Activated naive CD4-positive, alpha-beta T cell treated with anti-CD3 and anti-CD28 coated beads, Interleukin-2, amount 50 U/mL, for 16 hours (primary cell): ENCODE measurements around the gene NINJ2.
"Not testable (repeated sequence)": the region's sequence is repeated elsewhere in the genome, so short reads cannot be mapped to it uniquely, and the experiment has no call there.

Experiments used
- DNase-seq: peaks from one replicate; pipeline ENCODE4 v3.0.0-alpha.2; 2020

The NINJ2 gene

DNA sequence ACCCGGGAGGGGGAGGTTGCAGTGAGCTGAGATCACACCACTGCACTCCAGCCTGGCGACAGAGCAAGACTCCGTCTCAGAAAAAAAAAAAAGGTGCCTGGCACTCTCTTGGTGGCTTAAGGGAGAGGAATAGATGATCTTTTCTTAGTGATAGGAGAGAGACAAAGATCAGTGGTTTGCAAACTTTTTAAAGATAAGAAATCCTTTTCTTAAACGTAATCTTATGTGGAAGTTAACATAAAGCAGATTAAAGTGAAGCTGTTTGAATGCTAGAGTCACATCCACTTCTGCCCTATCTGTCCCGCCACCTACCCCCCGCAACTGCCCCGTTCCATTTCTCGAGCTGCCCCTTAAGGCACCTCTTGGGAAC lies 6.3 kb upstream of the NINJ2 start:
- no peak for DNase-seq

DNA sequence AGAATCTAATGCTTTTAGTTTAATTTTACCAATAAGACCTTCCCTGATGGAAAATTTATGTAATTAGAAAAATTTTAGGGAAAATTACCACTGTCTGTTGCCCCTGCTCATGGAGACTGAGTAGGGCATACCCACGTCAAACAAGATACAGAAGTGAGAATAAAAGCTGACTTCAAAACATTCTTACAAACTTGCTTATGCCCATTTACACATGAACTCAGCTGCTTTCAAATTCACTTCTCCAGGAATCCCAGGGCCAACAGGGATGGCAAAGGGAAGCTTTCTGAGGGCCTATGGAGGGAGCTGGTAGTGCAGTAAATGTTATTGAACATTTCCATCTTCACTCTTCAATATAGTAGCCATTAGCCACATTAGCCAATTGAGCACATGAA lies 4.8 kb upstream of the NINJ2 start:
- no peak for DNase-seq

DNA sequence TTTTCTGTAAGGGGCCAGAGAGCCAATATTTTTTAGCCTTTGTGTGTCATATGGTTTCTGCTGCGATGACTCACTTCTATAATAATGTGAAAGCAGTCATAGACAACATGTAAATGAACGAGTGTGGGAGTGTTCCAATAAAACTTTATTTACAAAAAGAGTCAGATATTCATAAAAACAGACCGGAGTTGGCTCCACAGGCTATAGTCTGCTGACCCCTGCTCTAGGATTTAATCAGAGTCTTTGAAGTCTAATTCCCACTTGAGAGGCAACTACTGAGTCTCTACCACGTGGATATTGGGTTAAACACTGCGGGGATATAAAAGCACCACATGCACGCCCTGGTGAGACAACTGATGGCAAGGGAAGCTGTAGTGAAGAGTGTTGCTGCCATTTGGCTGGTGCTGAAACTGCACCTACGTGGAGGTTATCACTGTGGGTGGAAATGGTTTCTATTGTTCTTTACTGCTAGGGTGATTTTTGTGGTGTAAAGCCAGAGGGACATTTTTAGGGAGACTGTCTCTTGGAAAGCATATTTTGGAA lies 3.6 kb upstream of the NINJ2 start:
- DNase-seq: peak; percentile 34

DNA sequence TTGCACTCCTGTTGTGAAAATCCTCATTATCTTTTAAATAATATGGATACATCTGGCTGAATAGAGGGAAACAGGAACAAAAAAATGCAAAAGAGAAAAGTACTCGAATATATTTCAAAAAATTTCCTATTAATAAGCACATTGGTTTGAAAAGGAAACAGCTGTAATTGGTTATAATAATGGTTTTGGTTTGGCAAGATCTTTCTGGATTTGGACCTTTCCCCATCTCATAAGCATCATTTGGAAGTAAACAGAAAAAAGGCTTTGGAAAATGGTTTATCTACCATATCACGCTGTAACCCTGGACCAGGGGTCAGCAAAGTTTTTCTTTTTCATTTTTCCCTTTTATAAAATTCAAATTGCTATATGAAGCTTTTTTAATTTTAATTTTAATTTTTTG lies 2.8 kb upstream of the NINJ2 start:
- DNase-seq: no peak

DNA sequence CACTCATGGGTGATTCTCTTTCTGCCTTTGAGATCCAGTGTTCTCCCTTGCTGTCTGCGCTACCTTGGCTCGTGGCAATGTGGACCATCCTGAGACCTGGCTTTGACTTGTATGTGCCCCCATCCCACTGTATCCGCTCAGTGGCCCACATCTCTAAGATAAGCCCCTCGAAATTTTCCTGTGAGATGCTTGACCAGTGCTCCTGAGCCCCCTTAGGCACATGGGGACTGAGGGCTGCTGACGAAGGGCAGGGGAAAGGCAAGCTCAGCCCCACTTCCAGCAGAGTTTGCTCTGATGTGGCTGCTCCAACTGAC lies 1.5 kb upstream of the NINJ2 start:
- DNase-seq: no peak

DNA sequence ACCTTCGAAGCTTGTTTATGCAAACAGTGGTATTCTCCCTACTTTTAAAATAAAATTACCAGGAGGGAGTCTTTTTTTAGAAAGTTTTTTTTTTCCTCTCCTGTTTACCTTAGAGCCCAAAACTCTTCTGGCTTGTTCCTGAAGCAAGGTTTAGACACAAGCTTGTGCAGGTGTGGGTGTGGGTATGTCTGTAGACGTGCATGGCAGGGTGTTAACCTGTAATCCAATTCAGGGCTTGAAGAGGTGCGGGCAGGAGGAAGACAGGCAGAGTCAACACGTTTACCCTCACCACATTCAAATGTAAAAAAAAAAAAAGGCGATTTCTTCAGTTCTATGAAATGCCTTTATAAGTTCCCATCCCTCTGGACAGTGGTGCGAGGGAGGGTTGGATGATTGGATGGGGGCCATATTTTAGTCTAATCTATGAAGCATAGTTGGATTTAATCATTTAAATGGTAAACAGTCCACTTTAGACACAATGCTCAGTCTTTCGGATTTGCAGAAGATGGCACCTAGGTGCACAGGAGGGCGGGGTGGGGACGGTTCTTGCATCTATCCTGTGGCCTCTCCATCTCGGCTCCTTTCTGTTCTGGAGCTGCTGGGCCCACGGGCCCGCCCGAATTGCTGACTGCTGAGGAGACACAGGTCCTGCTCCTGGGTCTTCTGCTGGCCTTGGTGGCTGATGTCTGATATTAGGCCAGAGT lies 982 bp upstream of the NINJ2 start:
- DNase-seq: no peak

DNA sequence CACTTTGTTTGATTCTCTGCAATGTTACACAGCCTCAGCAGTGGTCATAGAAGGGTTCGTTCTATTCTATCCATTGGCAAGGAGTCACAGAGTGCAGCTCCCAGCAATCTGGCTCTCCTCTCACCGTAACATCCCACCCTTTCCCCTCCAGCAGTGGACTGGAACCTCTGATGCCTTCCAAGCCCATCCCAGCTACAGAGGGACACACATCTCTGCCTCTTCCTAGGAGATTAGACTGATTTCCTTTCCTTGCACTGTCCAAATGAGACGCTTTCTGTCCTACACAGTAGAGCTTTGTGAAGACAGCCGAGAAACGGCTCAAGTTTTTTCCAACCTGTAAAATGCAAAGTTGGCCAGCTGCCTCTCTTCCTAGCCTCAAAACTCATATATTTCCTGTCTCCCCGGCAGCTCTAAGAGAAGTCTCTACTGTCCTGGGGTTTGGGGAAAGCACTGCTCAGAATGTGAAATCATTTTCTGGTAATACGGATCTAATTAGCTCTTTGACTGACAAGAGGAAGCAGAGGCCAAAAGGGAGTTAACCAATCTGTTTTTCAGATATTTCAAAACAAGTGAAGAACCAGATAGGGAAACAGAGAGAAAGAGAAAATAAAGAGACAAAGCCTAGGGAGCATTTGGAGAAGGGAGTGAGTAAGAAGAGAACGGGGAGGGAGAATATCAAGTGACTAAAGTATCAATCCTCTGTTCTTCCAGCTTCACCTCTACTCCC lies 516 bp downstream of the NINJ2 start:
- no peak for DNase-seq

DNA sequence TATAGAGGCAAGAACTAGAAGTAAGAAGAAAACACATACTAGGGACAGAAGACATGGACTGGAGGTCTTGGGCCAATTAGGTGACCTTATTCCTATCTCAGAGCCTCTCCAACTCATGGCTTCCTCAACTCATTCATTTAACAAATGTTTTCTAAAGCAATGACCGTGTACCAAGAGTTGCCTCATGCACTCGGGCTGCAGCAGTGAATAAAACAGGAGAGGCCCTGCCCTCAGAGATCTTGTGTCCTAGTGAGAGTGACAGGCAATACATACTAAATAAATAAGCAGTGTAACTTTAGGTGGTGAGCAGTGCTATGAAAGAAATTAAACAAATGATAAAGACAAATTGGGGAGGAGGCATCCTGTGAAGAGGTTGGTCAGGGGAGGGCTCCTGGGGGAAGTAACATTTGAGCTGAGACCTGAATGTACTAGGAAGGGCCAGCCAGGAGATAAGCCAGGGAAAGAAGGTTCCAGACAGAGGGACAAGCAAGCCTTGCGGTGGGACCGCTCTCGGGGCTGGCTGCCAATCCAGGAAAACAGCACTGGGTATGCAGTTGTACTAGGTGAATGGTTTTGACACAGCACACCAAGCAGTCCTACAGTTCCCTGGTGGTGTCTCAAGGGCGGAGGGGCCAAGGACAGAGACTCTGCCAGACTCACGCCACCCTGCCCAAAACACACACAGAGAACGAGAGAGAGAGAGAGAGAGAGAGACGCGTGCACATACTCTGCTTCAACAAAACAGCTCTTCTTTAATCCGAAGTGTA lies 1.3 kb downstream of the NINJ2 start:
- DNase-seq: no peak

DNA sequence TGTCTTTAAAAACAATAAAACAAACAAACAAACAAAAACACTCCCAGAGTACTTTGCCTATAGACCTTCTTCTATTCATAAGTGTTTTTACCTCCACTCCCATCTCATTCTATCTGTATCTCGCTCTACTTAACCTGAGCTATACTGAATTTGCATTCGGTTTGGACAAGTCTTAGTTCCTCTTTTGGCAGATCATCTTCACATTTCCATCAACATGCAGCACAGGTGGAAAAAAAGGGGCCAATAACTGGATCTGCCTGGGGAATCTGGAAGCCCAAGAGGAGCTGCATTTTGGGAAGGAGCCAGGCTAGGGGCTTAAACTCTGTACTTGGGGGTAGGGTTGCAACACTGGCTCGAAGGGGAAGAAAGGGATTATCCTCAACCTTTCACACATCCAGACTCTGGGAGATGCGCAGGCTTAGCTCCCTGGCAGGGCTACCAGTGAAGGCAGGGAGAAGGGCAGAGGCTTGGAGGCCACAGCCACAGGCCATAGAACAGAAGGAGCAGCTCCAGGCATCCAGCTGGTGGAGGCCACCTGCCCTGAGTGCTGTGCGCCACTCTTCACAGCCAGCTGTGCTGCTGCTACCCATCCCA lies 4.1 kb downstream of the NINJ2 start:
- no peak for DNase-seq

DNA sequence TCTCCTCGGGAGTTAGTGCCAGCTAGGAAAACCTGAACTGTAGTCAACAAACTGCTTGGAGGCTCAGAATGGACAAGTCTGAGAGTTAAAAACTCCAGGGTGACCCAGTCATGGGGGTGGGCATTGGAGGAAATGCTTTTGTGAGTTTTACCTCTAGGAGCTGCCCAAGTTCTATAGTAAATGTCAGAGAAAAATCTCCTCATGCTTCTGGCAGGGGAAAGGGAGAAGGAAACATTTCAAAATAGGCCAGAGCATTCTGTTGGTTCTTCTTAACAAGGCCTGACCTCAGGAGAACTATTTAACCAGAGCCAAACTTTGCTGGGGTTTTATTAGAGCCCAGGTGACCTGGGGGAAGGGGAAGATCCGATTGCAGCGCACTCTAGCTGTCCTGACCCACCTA lies 12.3 kb downstream of the NINJ2 start:
- DNase-seq: no peak

DNA sequence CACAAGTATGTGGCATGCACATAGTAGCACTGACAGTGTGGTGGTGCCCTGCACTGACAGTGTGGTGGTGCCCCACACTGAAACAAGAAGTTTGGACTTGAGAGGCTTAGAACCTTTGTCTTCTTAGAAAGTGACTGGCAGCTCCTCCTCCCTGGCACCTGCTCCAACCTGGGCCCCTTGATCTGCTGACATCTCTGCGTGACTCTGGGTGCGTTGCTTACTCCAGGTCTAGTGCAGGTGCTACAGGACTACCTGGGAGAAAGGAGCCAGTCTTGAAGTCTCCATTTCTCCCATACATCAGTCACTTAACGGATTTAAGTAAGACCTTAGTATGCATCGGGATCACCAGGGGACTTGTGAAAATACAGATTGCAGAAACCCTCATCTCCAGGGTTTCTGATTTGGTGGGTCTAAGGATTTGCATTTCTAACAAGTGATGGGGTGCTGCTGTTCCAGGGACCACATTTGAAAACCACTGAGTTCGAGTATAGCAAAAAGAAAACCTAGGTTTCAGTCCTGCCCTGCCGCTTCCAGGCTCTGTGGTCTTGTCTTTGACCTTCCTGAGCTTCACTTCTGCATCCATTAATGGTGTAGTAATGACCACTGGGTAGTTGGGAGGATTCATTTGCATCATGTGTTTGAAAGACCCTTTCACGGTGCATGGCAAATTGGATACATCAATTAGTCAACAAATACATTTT lies 15.7 kb downstream of the NINJ2 start:
- no peak for DNase-seq

DNA sequence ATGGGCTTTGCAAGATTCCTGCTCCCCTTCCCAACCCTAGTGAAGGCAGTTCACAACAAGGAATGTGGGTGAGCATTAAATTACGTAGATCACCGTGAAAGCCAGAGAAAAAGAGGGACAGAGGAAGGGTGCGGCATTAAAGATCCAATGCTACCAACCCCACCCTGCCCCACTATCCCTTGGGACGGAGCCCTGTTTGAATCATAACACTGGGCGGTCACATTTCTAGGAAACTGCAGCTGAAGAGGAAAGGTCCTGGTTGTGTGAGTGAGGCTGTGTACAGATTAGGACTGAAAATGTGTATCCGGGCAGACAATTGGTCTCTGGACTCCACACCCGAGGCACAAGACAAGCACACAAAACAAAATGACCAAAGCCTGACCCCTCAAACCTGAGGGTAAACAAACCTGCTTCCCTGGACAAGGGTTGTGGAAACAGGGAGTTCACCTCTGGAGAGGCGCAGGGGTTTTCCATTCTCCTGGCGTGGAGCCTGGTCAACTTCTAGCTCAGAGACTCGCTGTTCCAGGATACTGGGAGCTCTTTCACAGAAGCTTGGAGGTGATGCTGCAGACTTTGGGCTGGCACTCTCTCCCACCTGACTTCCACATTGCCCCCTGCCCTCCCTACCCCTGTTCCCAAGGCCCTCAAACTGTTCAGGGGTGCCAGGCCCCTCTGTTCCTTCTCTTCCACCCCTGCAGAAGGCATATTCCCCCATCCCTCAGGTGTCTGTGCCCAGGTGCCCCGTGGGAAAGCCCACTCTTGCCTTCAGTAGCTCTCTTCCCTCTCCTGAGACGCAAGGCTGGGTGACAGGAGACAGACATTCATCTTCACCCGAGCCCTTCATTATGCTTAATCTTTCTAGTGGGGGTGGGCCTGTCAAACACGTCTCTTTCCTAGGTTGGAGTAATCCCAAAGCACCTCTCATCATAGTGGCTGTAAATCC lies 16.5 kb downstream of the NINJ2 start:
- no peak for DNase-seq

DNA sequence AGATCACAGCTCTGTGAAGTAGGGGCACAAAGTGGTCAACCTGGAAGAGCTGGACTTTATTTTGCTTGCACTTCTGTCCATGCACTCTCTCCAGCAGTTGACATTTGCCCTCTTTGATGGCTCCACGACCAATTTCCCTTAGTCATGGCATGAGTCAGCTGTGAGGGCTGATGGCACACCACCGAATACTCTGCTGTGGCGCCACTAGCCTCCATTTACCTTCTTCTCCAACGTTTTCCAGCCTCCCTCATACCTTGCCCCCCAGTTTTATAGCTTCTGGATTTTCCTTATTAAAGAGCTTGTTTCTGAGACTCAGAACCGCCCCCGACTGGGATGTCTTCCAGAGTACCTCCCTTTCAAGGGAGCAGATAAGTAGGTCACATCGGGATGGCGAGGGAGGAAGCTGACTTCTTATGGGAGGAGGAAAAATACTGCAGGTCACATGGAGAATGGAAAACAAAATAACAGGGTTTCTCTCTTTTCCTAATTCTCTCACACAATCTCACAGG lies 17.6 kb downstream of the NINJ2 start:
- DNase-seq: no peak

DNA sequence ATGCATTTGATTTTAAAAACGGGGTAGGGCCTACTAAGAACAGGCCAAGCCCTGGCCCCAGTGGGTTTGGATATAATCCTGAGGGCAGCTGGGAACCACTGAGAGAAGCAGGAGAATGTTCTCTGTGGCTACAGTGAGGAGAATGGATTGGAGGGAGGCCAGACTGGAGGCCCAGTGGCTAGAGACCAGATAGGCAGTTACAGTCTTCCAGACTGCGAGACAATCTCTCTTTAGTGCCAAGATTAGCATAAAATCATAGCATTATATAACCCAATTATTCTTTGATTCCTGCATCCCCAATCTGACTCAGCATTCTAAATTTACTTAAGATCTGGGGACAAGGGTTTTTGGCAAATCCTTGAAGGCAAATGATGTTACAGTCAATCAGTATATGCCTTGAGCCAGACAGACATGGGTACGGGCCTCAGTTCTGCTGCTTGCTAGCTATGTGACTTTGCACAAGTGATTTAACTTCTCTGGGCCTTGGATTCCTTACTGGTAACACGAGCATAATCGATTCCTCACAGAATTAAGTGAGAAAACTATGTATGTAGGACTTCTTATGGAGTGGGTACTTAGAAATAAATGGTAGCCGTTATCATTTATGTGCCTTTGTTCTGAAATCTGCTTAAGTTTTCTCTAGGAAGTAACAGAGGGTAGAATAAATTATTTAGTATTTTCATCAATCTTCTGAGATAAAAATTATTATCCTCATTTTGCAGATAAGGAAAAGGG lies 18.3 kb downstream of the NINJ2 start:
- no peak for DNase-seq

DNA sequence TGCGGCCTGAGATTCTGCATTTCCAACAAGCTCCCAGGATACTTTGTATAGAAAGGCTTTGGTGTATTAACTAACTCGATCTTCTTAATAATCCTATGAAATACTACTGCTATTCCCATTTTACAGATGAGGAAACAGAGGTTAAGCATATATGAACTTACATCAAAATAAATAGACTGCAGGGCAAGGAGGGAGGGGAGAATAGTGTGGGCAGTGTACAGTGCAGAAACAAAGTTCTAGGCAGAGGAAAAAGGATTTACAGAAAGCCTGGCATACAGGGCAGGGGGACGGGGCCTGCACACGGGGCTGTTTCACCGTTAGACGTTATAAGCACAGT lies 19.0 kb downstream of the NINJ2 start:
- no peak for DNase-seq

DNA sequence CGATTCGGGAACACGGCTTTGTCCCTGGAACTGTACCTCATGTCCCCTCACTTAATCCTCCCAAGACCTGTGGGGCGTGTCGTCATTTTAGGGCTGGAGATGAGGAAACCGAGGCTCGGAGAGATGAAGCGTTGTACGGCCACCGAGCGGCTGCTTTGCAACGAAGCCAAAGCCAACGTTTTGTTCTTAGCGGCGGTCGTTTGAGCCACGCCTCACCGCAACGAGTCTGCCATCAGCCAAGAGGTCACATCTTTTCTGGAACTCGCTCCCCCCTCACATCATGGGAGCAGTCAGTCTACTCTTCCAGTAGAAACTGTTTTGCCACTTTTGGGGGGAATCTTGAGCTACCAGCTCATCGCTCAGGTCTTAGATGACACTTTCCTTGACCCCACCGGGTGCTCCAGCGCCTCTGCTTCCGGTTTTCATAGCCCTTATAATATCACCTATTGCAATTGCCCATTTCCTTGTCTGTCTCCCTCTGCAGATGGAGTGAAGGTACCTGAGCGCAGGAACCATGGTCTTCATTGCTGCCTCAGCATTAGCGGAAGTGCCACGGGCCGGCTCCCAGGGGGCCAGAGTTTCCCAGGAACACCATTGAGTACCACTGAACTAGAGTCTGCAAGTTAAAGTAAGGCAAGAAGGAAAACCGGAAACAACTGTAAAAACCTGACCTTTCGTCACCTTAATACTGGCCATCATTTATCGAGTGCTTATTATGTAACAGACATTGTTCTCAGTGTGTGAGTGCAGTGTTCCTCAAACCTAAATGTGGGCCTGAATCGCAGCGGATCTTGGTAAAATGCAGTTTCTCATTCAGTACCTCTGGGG lies 19.6 kb downstream of the NINJ2 start:
- no peak for DNase-seq

DNA sequence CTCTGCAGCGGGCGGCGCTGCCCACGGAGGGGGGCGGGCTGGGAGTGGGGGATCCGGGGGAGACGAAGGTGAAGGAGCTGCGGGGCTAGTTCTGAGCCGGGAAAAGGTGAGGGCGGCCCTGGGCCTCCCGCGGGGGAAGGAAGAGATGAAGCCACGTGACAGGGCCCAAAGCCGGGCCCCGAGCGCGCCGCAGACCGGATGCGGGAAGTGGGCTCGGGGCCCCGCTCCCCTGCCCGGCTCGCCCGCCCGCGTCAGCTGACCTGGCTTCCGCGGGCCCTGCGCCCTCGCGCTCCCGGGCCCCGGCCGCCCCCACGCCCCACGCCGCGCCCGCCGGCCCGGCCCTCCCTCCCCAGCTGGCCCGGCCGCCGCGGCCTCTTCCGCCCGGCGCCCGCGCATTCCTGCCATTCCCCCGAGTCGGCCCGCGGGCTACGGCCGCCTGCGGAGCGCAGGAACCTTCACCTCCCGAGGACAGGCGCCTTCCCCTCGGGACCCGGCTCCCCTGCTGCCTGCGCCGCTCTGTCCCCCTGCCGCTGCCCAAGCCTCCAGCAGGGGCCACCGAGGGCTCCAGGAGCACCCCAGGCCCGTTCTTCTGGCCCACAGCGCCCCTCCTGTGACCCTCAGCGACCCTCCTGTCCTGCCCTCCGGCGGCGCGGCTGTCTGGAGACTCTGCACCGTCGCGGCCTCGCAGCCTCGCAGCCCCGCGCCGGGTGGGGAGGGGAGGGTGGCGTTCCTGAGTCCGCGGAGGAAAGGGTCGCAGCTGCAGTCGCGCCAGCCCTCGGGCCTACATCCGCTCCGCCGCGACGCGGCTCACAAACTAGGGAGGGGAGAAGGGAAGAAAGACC lies 20.4 kb downstream of the NINJ2 start:
- DNase-seq: peak; percentile 60

DNA sequence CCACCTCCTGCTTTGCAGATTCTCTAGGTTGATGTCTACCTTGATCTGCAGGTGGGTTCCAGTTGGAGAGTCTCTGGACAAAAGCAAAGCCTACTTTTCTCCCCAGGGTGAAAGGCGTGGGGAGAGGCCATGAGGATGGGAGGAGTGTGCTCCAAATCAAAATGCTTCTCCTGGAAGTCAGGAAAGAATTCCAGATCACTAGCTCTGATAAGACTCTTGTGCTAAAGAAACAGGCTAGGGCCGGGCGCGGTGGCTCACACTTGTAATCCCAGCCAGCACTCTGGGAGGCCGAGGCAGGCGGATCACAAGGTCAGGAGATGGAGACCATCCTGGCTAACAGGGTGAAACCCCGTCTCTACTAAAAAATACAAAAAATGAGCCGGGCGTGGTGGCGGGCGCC lies 21.9 kb downstream of the NINJ2 start:
- DNase-seq: not testable (repeated sequence)

DNA sequence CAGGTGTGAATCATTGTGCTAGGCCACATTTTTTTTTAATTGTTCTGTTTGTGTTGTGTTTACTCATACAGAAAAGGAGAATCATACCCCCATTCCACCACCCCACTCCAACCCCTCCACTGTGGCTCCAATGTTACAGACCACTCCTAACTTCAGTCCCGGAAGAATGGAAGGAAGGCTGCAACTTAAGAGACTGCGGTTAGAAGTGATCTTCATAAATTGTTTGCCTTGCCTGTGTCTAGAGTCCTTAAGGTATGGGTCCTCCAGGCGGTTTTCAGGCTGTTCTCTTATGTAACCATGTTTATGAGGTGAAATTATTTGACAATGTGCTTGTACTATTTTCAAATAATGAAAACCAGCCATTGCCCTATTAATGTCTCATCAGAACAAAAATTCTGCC lies 22.5 kb downstream of the NINJ2 start:
- DNase-seq: no peak
